Suppressor macrophage treated with lipopolysaccharide for 1 hour (primary cell): ENCODE measurements around the gene ISLR.
A peak's percentile ranks its signal among the peaks of the same experiment; 100 is the strongest.
"Not testable (repeated sequence)": the region's sequence is repeated elsewhere in the genome, so short reads cannot be mapped to it uniquely, and the experiment has no call there.

ENCODE experiments used
- DNase-seq, 3 donors: peaks; one replicate each; pipeline ENCODE4 v3.0.0-alpha.2; 2020 to 2022

The ISLR gene

DNA sequence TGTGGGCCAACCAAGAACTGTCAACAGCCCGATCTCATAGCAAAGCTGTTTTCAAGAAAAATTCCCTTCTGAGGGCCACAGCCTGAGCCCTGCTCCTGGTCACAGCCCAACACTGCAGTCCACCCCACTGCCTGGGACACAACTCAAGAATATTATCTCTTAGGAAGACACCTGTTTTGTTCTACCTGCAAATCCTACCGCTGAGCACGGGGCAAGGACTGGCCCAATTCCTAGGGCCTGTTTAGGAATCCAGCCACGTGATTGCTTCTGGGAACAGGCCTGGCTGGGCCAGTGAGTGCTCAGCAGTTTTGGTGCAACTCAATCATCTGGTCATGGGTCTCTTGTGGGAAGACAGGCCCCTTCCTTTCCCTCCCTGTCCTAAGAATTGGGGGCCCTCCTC, 34.9 kb upstream of the ISLR start:
- no peak for DNase-seq

DNA sequence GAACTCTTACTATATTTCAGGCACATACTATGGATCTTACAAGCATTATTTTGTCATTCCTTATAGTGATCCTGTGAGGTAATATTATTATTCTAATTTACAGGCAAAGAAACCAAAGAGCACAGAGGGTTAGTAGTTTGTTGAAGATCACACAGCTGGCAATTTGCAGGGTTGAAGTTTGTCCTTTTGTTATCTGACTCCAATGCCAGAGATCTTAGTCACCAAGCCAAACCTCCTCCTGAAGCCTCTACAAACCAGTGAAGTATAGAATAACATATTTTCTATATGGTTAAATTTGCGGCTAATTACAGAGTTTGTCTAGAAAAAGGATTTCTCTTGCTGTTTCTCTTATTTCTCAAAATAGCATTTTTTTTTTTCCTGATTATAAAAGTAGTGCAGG, 31.9 kb upstream of the ISLR start:
- no peak for DNase-seq

DNA sequence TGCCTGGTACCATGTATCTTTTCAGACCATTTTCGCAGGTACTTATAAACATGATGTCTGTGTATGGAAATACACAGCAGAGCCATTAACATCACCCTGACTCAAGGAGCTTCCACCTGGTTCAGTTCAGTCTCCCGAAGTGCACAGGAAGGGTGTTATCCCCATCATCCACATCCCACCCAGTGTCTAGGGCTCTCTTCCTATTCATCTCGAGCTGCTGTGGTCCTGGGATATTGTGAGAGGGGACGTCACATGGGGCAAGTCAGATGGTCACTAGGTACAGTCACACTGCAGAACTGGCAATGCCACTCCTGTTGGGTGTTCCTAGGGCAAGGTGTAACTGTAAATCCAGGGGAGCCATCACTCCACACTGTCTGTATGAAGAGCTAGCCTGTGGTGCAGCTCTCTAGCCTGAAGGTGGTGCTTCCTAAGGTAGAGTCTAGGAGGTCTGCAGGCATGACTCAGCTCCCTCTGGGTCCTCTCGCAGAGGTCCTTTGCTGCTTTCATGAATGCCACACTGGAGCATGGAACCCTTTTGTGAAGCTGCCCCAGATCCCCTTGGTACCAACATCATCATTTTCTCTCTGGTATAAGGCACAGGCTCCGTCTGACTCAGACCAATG, 29.2 kb upstream of the ISLR start:
- DNase-seq = no peak

DNA sequence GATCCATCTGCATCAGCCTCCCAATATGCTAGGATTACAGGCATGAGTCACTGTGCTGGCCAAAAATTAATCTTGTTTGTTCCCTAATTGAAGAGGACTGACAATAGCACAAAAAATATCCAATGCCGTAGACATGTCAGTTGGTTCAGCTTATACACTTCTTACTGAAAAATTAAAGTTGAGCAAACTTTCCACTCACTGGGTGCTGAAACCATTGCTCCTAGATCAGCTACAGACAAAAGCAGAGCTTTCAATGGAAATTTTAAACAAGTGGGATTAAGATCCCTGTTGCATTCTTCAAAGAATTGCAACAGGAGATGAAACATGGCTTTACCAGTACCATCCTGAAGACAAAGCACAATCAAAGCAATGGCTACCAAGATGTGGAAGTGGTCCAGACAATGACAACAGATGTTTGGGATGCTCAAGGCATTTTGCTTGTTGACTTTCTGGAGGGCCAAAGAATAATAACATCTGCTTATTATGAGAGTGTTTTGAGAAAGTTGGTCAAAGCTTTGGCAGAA, 27.2 kb upstream of the ISLR start:
- no peak for DNase-seq

DNA sequence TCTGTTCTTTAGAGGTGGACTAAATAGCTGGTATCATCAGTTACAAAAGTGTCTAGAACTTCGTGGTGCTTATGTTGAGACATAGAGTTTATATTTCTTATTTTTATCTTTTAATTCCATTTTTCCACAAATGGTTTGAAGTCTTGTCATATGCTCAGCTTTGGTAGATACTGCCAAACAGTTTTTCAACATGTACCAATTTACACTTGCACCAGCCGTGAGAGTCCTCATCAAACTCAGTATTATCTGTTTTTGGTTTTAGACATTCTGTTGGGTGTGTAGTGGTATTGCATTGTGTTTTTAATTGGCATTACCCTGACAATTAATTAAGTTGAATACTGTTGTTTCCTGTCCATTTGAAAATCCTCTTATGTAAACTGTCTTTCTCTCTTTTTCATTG, 26.5 kb upstream of the ISLR start:
- DNase-seq = no peak

DNA sequence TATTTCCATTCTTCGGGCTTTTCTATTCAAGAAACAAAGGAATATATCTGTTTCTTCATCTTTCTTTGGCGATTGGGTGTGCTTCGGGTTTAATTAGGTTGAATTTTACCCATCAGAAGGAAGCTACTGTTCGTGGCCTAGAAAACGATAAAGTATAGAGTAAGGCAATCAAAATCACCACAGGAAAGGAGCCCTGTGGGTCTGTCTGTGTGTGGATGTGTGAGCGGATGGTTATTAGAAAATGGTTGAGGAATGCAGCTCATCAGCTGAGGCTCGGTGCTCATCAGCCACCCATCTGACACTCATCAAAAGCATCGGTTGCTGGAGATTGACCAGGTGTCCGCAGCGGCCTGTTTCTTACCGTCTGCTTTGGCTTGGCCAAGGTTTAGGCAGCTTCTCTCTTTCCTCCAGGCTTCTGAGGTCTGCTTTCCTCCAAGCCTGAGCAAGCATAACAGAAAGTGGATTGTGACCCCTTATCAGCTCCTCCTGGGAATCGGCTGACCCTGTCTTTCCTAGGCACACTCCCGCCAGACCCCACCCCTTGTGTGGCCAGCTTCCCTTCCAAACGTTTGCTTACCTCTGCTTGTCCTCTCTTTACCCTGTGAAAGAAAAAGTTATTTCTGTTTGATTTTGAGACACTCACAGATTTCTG, 17.6 kb upstream of the ISLR start:
- no peak for DNase-seq

DNA sequence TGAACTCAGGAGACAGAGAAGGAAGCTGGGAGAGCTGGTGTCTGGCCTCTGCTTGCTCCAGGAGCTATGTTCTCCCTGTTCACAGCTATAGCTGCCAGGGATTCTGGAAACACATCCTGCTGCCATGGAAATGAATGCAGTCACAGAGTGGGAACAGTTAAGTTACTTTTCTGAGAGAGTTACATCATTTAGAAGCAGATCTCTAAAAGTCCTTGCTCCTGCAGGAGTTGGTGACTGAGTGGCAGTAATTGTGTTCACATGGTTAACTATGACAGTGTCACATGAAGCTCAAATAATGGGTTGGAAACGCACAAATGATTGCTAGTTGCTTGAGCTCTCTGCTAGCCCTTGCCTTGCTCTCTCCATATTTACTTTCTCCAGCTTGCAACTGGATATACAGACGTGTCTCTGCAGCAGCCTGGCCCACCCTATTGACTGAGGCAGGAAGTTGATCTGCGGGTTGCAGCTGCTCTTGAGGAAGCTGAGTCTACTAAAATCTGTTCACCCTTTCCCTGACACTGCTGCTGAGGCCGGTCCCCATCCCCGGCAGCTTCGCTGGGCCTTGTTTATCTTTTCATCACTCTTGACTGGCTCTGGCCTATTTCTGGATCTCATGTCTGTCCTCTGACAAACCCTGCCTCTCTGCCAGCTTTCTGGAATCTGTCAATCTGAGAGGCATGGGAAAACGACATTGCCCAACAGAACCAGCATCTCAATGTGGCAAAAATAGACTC, 16.7 kb upstream of the ISLR start:
- DNase-seq = no peak

DNA sequence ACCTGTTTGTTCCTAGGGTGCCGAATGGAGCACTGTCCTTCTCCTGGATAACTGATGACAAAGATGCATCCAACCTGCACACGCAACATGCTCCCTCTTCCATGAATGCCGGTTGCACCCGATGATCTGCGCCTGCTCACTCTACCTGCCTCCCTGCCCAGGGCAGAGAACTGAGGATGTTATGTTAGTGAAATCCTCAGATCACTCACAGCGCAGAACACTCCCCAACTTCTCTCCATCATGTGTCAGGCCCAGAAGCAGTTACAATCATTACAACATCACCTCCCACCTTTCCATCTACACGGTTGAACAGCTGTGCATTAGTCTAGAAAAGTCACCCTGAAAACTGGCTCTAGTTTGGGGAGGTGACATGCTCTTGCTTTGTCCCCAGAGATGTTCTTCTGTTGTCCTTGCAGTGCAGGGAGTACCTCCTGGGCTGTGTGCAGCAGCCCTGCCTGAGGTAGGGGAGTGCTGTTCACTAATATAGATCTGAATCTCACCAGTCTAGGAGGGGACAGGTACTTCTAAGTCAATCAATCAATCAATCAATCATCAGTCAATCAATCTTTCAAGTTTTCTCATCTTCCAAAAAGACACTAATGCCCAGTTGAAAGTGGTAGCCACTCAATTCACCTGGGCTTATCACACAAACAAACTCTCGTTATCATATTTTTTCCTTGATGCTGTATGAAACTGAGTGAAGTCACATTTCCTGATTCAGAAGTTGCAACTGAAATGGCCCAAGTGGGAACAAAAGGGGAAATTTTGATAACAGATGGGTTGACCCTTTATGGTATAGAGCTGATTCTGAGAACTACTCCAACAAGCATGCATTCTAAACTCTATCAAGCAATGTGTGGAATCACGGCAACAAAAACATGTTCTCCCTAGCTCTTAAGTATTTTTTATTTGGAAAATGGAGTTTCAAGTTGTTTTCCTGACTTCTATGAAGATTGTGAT, 15.4 kb upstream of the ISLR start:
- no peak for DNase-seq

DNA sequence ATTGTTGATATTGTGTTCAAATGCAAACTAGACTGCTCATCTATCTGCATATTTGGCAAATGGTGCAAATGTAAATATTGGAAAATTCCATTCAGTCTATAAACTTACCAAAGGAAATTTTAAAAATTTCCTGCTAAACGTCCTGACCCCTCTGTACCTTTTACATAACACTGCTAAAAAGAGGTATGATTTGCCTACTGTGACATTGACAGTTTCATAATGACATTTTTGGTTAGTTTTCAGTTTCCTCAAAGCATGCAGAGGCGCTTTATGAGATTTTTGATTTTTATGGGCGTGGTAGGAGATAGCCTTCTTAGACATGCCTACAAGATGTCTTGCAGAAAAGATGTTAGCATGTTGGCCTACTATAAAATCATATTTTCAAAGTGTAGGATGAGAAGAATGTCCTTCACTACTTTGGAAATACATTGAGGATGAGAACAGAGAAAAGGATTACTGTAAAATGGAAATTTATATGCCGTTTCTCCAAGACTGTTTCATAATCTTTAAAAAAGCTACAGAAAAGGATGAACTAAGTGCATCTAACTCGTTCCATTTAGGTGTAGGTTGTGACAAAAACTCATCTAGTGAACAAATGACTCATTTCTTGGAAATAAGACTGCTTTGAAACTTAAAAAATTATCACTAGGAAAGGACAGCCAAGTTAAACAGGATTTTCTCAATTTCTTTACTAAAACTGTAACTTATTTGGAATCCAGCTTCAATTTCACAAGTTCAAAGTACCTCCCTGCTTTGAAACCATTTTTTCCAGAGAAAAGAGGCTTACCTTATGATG, 14.5 kb upstream of the ISLR start:
- DNase-seq = no peak

DNA sequence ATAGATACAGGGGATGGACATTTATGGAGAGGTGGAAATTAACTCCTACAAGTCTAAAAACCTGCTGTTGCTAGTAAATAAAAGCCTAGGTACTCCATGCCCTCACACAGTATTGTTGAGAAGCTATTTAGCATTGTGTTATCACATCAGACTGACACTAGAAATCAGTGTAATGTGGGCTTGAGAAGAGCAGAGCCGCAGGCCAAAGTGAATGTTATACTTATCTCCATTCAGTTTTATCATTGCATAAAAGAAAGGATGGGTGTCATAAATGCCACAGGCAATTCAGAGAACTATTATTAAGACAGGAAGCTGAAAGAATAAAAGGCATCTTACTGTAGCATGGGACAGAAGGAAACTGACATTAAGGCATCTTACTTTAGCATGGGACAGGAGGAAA, 13.7 kb upstream of the ISLR start:
- DNase-seq = no peak

DNA sequence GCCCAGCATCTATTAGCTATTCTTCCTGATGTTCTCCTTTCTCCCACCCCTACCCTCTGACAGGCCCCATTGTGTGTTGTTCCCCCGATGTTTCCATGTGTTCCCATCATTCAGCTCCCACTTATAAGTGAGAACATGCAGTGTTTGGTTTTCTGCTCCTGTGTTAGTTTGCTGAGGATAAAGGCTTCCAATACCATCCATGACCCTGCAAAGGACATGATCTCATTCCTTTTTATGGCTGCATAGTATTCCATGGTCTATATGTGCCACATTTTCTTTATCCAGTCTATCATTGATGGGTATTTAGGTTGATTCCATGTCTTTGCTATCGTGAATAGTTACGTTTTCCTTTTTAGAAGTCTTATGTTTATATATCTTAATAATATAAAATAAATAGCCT, 13.1 kb upstream of the ISLR start:
- not testable (repeated sequence) for DNase-seq

DNA sequence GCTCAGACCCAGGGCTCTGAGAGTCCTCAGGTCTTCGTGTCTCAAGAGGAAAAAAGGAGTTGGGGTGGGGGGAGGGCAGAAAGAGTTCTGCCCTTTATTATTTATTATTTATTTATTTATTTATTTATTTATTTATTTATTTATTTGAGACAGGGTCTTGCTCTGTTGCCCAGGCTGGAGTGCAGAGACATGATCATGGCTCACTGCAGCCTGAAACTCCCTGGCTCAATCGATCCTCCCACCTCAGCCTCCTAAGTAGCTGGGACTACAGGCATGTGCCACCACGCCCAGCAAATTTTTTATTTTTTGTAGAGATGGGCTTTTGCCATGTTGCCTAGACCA, 11.3 kb upstream of the ISLR start:
- DNase-seq = not testable (repeated sequence)

DNA sequence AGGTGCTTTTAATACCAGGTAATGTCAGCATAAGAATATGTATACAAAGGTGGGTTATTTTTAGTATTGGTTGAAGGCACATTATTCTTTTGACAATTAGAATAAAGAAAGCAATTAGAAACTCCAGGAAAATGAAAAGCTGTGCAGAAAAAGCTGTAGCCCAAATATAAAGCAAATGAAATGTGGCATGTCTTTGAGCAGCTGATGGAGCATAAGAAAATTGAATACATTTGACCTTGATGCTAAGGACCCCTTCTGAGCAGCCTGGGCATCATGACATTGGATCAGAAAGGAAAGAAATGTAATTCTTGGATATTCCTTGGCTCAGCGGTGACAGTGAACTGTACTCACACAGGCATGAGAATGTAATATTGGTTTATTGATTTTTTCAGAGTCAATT, 8.0 kb upstream of the ISLR start:
- no peak for DNase-seq

DNA sequence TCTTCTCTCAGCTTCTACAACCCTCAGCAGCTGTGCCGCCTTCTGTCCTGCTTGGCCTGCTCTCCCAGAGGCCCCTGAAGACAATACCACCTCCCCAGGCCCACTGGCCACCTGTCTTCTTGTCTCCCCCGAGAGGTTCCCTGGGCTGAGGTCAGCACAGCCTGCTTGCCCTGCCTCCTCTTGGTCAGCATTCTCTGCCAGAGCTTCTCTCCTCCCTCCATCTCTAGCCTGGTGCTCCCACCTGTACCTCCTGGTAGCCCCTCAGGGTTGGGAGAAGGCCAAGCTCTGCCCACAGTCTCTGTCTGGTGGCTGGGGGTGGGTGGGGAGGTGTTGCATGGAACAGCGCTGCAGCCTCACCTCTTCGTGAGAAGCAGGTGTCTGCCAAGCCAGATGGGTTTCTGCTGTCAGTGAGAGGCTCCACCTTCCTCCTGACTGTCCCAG, 5.6 kb upstream of the ISLR start:
- DNase-seq = no peak

DNA sequence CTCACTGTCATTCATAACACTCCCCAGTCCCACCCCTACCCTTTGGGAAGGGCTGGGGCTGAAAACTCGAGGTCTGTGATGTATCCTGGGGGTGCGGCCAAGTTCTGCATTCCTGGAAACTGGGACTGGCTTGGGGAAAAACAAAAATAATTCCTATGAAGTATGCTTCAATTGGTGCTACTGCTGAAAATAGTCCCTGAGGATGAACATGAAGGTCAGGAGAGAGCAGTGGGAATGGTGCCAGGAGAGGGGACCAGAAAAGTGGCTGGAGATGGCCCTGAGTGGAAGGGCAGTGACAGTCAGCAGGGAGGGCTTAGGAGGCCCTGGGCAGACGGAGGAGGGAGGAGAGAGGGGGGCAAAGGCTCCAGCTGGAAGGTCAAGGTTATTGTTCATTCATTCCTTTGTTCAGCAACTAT, 4.8 kb upstream of the ISLR start:
- DNase-seq = no peak

DNA sequence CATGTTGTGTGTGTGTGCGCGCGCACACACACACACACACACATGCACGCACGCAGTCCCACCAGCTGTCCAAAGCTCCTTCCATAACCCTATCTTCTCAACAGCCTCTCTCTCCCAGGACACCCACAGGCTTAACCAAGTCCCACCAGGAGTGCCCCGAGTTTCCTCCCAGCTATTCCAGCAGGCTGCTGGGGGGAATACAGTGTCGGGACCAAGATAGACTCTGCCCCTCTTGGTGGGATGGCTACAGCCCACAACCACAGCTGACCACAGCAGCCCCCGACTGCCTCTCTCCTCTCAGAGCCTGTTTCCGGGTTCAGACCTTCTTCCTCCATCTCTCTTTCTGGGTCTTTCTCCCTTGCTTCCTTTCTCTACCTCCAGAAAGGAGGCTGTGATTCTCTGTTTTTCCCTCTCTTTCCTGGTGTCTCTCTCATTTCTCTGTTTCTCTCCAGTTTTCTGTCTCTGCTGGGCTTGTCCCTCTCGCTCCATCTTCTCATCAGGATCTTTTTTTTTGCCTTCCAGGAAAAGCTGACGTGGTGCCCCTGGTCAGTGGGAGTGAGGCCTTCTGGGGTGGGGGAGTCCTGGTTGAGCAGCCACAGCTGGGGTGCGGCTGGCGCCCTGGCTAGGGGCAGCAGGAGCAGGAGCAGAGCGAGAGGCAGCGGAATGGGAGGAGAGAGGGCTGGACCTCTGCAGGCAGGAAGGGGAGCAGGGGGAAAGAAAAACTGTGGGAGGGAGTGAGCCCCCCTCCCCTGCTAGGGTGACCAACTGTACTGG, 3.3 kb upstream of the ISLR start:
- DNase-seq = no peak

DNA sequence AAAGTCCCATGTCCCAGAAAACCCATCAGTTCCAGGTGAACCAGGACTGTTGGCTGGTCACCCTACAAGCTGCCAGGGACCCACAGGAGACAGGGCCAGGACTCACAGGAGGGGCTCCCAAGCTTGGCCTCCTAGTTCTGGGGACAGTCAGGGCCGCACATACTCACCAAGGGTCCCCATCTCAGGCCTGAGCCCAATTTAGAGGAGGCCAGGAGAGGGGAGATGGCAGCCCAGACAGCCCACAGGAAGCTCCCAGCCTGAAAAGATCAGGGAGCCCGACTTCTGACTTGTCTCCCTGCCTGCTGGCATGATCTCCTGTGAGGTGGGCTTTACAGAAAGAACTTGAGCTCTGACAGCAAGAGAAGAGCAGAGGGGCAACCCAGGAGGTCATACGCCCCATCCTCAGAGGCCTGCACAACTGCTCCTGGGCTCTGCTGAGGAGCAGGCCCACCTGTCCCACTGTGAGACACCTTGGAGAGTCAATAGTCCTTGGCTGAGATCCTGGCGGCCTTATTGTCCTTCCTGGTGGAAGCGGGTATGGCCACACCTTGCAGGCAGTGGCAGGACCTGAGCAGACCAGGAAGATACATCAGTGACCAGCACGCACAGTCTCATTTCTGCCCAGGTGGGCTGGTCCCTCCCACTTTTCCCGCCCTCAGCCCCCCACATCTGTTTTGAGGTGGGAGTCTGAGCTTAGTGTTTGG, 2.5 kb upstream of the ISLR start:
- no peak for DNase-seq

DNA sequence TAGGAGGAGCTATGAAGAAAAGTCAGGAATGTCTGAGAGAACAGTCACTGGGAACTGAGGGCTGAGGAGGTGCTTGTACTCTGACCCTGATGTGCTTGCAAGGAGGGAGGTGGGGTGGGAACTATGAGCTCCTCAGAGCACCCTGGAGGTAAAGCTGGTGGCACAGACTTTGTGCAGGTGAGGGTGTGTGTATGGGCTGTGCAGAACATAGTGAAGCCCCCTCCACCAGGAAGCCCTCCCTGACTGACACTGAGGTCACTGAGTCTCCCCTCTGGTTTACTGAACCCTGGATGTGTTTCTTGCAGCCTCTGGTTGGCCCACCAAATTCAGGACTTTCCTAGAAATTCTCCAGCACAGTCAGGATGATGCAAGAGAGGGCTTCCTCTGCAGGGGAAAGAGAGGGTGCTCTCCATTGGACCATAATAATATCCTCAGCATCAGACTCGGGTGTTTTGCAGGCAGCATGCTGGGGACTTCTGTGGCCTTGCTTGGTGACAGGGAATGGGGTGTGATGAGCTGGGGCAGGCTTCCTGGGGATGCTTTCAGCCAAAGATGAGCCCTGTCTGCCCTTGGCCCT, 1.5 kb upstream of the ISLR start:
- peak; percentile 37 to 51 (median 51) for DNase-seq

DNA sequence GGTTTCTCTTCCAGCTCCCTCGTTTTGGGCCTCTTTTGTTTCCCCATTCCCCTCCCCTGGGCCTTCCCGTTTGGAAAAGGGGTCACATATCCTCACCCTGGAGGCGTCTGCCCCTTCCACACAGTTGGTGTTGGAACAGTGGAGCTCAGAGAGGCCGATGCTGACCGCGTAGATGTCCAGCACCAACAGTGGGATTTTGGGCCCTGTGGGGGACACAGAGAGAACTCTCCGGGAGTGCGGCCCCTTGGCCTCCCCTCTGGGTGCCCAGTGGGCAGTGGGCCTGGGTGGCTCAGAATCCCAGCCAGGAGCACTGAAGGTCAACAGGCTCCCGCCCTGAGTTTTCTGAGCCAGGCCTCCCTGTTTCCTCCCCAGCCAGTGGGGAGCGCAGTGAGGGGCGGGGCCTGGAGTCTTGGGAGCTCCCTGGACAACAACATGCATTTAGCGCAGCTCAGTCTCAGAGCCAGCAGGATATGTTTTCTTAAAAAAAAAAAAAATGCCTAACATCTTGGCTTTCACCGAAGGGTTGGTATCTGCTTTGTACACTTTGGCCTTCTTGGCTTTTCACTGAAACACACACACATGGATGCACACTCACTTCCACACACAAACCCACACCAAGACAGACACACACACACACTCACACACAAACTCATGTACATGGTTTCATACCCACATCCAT, 670 bp upstream of the ISLR start:
- DNase-seq = no peak
